HEK293 (cell line): Measurements from ENCODE around the gene CLEC4F.

ENCODE experiments used
- CTCF ChIA-PET: fragments of 350-600 bp; formaldehyde crosslinking; extraction: SDS; loops from one replicate; lab custom pipeline; 2021; ENCODE audit warnings: antibody characterized with exemption; lab: Yijun Ruan, JAX
- POLR2A ChIA-PET: fragments of 300-600 bp; formaldehyde crosslinking; extraction: SDS; loops from one replicate; lab custom pipeline; 2020; ENCODE audit warnings: antibody characterized with exemption, inconsistent platforms; lab: Yijun Ruan, JAX
- H3K27ac ChIP-seq: fragments of 200-500 bp; sonication (Bioruptor generic); 2 replicates; pipeline ENCODE4 v1.5.1; 2014; ENCODE audit warnings: low read depth, low read length, control low read depth, inconsistent platforms; ENCODE audit errors: extremely low read depth
- H3K36me3 ChIP-seq, 2 experiments: fragments of 200-500 bp in 1 of 2; sonication (Bioruptor generic) in 1 of 2; 1 replicate in 1 of 2; 2 replicates in 1 of 2; pipeline ENCODE4 v1.5.1; 2014 to 2017; ENCODE audit warnings: inconsistent platforms in 2 of 2, low read length in 2 of 2; ENCODE audit not compliant: control insufficient read depth in 2 of 2, insufficient read depth in 1 of 2
- H3K4me1 ChIP-seq: fragments of 200-500 bp; sonication (Bioruptor generic); 2 replicates; pipeline ENCODE4 v1.5.1; 2014; ENCODE audit warnings: mild to moderate bottlenecking, low read length, inconsistent platforms; ENCODE audit not compliant: control insufficient read depth, insufficient read depth
- H3K4me3 ChIP-seq: 2 replicates; pipeline ENCODE4 v1.5.1; 2011; ENCODE audit warnings: low read depth, mild to moderate bottlenecking, control low read depth, low read length, moderate library complexity
- H3K9me3 ChIP-seq: fragments of 200-500 bp; sonication (Bioruptor generic); 2 replicates; pipeline ENCODE4 v1.5.1; 2014; ENCODE audit warnings: low read depth, low read length, inconsistent platforms; ENCODE audit not compliant: control insufficient read depth, insufficient read depth
- REST ChIP-seq: fragments of 450-650 bp; formaldehyde crosslinking; IDR thresholded peaks from 2 replicates; pipeline ENCODE4 v1.5.1; 2016; ENCODE audit warnings: missing biosample characterization, missing genetic modification characterization
- WT1 ChIP-seq: fragments of 450-650 bp; formaldehyde crosslinking; IDR thresholded peaks from 2 replicates; pipeline ENCODE4 v1.5.1; 2016; ENCODE audit warnings: missing biosample characterization, missing genetic modification characterization
- ZNF114 ChIP-seq: fragments of 450-650 bp; formaldehyde crosslinking; IDR thresholded peaks from 2 replicates; pipeline ENCODE4 v1.5.0; 2017; ENCODE audit warnings: missing biosample characterization, missing genetic modification characterization
- ZNF155 ChIP-seq: fragments of 450-650 bp; formaldehyde crosslinking; IDR thresholded peaks from 2 replicates; pipeline ENCODE4 v1.5.1; 2016; ENCODE audit warnings: missing biosample characterization, missing genetic modification characterization
- ZNF280D ChIP-seq: fragments of 450-650 bp; formaldehyde crosslinking; IDR thresholded peaks from 2 replicates; pipeline ENCODE4 v1.5.1; 2016; ENCODE audit warnings: missing biosample characterization, missing genetic modification characterization
- ZNF350 ChIP-seq: fragments of 450-650 bp; formaldehyde crosslinking; IDR thresholded peaks from 2 replicates; pipeline ENCODE4 v1.5.0; 2017; ENCODE audit warnings: missing biosample characterization, mild to moderate bottlenecking, missing genetic modification characterization
- ZNF354C ChIP-seq: fragments of 450-650 bp; formaldehyde crosslinking; IDR thresholded peaks from 2 replicates; pipeline ENCODE4 v1.5.1; 2016; ENCODE audit warnings: missing biosample characterization, missing genetic modification characterization, low read depth, borderline replicate concordance
- ZNF366 ChIP-seq: fragments of 450-650 bp; formaldehyde crosslinking; conservative IDR thresholded peaks from 2 replicates; pipeline ENCODE4 v1.5.1; 2016; ENCODE audit warnings: missing biosample characterization, missing genetic modification characterization
- ZNF544 ChIP-seq: fragments of 450-650 bp; formaldehyde crosslinking; IDR thresholded peaks from 2 replicates; pipeline ENCODE4 v1.5.0; 2017; ENCODE audit warnings: missing biosample characterization, missing genetic modification characterization
- ZNF600 ChIP-seq: fragments of 450-650 bp; formaldehyde crosslinking; IDR thresholded peaks from 2 replicates; pipeline ENCODE4 v1.5.1; 2016; ENCODE audit warnings: missing biosample characterization, missing genetic modification characterization
- ZNF621 ChIP-seq: fragments of 450-650 bp; formaldehyde crosslinking; IDR thresholded peaks from 2 replicates; pipeline ENCODE4 v1.5.1; 2017; ENCODE audit warnings: missing biosample characterization, missing genetic modification characterization
- ZNF623 ChIP-seq: fragments of 450-650 bp; formaldehyde crosslinking; IDR thresholded peaks from 2 replicates; pipeline ENCODE4 v1.5.1; 2016; ENCODE audit warnings: missing biosample characterization, missing genetic modification characterization
- TF ChIP-seq, protein P1 (sequence below): fragments of 450-650 bp; formaldehyde crosslinking; IDR thresholded peaks from 2 replicates; pipeline ENCODE4 v1.5.1; 2016; ENCODE audit warnings: missing biosample characterization, missing genetic modification characterization, borderline replicate concordance

CLEC4F gene

DNA sequence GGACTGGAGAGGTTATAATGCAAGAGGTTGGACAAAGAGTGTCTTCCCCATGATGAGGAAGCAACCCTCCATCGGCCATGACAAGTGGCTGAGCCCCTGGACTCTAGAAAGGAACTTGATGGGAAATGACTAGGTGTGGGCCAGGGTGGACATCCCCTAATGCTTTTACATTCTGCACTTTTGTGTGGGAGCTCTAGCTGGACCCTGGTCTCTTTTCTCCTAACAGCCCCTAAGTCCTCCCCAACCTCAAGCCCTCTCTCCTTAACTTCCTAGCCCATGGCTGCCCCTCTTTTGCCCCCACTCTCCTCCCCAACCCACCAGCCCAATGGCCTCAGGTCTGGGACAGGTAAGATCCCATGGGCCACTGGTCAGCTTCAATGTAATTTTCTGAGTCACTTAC is 12.8 kb upstream of the CLEC4F start:
- H3K4me3 ChIP-seq: no peak overlapping the region
- H3K9me3 ChIP-seq: no peaks in the 10 kb centered on the region
- H3K27ac ChIP-seq: no peak overlapping the region
- ChIA-PET CTCF (interaction anchor here (0.6 kb wide), 1 partner anchor 17 kb away, joined by 3 read pairs; no protein-coding TSS in a partner anchor), POLR2A (no interaction called here)
- H3K36me3 ChIP-seq: peaks cover 0 to 10% of the 10 kb centered on the region in 2 experiments; a peak in 1 of 3 replicates
- H3K4me1 ChIP-seq: no peaks in the 10 kb centered on the region
- TF ChIP-seq ZNF544 (tag by site-specific recombination): no peak
- no peak for TF ChIP-seq ZNF354C
- TF ChIP-seq ZNF366 (tag by site-specific recombination): no peak
- TF ChIP-seq ZNF155 (tag by site-specific recombination): no peak

DNA sequence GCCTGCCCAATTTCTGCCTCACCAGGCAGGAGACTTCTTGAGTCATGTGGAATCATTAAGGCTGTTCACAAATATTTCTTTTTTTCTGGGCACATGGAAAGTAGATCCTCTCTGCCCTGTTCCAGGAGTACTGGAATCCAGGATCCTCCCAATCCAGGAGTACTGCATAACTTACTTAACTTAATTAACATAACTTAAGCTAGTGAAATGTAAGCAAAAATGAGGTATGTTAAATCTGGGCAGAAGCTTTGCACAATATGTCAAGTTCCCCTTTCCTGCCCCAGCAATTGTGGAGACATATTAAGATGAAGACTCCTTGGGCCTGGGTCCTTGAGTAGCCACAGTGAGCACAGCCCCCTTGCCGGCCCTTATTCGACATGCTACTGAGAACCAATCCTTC is 12.0 kb upstream of the CLEC4F start:
- H3K36me3 ChIP-seq: peaks cover 0 to 10% of the 10 kb centered on the region in 2 experiments; a peak in 1 of 3 replicates
- CTCF ChIA-PET: no interaction called here
- POLR2A ChIA-PET: no interaction called here
- H3K9me3 ChIP-seq: no peaks in the 10 kb centered on the region
- no peak overlapping the region for H3K27ac ChIP-seq
- no peaks in the 10 kb centered on the region for H3K4me1 ChIP-seq
- TF ChIP-seq ZNF280D (tag by site-specific recombination) (no peak), WT1 (no peak), ZNF600 (tag by site-specific recombination) (no peak), ZNF621 (tag by site-specific recombination) (no peak), ZNF114 (tag by site-specific recombination) (no peak), ZNF350 (no peak), ZNF623 (tag by site-specific recombination) (no peak), REST (tag by site-specific recombination) (no peak)
- TF ChIP-seq, protein P1, sequence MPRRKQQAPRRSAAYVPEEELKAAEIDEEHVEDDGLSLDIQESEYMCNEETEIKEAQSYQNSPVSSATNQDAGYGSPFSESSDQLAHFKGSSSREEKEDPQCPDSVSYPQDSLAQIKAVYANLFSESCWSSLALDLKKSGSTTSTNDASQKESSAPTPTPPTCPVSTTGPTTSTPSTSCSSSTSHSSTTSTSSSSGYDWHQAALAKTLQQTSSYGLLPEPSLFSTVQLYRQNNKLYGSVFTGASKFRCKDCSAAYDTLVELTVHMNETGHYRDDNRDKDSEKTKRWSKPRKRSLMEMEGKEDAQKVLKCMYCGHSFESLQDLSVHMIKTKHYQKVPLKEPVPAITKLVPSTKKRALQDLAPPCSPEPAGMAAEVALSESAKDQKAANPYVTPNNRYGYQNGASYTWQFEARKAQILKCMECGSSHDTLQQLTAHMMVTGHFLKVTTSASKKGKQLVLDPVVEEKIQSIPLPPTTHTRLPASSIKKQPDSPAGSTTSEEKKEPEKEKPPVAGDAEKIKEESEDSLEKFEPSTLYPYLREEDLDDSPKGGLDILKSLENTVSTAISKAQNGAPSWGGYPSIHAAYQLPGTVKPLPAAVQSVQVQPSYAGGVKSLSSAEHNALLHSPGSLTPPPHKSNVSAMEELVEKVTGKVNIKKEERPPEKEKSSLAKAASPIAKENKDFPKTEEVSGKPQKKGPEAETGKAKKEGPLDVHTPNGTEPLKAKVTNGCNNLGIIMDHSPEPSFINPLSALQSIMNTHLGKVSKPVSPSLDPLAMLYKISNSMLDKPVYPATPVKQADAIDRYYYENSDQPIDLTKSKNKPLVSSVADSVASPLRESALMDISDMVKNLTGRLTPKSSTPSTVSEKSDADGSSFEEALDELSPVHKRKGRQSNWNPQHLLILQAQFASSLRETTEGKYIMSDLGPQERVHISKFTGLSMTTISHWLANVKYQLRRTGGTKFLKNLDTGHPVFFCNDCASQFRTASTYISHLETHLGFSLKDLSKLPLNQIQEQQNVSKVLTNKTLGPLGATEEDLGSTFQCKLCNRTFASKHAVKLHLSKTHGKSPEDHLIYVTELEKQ (tag by site-specific recombination): no peak
- no peak overlapping the region for H3K4me3 ChIP-seq
